HTR-8/SVneo (cell line): Measurements from ENCODE around the gene FRRS1.
"Not testable (repeated sequence)": the region's sequence is repeated elsewhere in the genome, so short reads cannot be mapped to it uniquely, and the experiment has no call there.

Experiments used
- DNase-seq: peaks from one replicate; pipeline ENCODE4 v3.0.0; 2011; ENCODE audit warnings: low spot score, mixed read lengths; ENCODE audit not compliant: insufficient read length
- FAIRE-seq: peaks from 2 replicates; lab custom pipeline; 2011; peaks lifted over from hg19 to GRCh38; lab: Jason Lieb, UNC

The FRRS1 gene

GRCh38 chr1:99768524-99769245 lies 2.2 kb upstream of the FRRS1 start:
- FAIRE-seq: no peak

DNA sequence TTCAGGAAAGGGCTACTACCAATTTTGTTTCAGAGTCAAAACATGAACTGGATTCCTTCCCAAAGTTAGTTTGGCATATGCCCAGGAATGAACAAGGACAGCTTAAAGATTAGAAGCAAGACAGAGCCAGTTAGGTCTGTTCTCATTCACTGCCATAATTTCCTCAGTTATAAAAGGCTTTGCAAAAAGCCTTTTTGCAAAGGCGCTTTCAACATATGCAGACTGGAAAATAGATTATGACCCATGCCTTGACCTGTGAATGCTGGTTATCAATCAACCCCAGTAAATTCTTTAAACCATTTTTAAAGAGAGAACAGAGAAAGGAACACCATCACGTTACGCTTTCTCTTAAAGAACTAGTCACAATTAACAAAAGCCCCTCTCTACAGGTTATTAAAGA lies 1.7 kb upstream of the FRRS1 start:
- DNase-seq: no peak
- FAIRE-seq: no peak

More at GRCh38 chr1:99768524-99769245, 2.2 kb upstream of the FRRS1 start:
- no peak for DNase-seq

- DNase-seq (no peak), FAIRE-seq (no peak)
Observed at GRCh38 chr1:99764909-99765308, 1.5 kb downstream of the FRRS1 start.

- FAIRE-seq (no peak), DNase-seq (no peak)
Observed at GRCh38 chr1:99764439-99764838, 2.0 kb downstream of the FRRS1 start.

DNA sequence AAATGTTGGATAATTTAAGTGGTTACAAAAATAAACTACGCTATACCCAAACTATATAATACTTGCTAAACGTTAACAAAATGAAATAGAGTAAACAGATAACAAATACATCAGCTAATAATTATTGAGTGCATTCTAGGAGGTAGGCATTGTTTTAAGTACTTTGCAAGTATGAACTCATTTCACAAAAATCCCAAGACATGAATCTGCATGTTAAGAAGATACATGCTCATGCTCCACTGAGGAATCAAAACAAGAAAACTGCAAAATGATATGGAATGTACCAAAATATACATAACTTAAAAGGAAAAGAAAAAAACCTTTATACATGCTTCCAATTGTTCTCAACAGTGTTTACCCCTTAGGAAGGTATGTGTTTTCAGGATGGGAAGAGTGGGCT lies 2.5 kb downstream of the FRRS1 start:
- DNase-seq (no peak), FAIRE-seq (no peak)

GRCh38 chr1:99761774-99762173 lies 4.7 kb downstream of the FRRS1 start:
- FAIRE-seq (no peak), DNase-seq (no peak)

GRCh38 chr1:99759518-99760160 lies 6.8 kb downstream of the FRRS1 start:
- DNase-seq (no peak), FAIRE-seq (no peak)

GRCh38 chr1:99758686-99759517 lies 7.5 kb downstream of the FRRS1 start:
- not testable (repeated sequence) for FAIRE-seq, DNase-seq

GRCh38 chr1:99758073-99758511 lies 8.3 kb downstream of the FRRS1 start:
- no peak for DNase-seq
- no peak for FAIRE-seq

- FAIRE-seq: no peak
- DNase-seq: no peak
Observed at GRCh38 chr1:99756598-99756997, 9.8 kb downstream of the FRRS1 start.

GRCh38 chr1:99755664-99756063 lies 10.8 kb downstream of the FRRS1 start:
- no peak for DNase-seq

GRCh38 chr1:99754697-99755096 lies 11.7 kb downstream of the FRRS1 start:
- FAIRE-seq (no peak), DNase-seq (no peak)

More at GRCh38 chr1:99755664-99756063, 10.8 kb downstream of the FRRS1 start:
- no peak for FAIRE-seq

GRCh38 chr1:99754055-99754626 lies 12.3 kb downstream of the FRRS1 start:
- FAIRE-seq: no peak
- no peak for DNase-seq

DNA sequence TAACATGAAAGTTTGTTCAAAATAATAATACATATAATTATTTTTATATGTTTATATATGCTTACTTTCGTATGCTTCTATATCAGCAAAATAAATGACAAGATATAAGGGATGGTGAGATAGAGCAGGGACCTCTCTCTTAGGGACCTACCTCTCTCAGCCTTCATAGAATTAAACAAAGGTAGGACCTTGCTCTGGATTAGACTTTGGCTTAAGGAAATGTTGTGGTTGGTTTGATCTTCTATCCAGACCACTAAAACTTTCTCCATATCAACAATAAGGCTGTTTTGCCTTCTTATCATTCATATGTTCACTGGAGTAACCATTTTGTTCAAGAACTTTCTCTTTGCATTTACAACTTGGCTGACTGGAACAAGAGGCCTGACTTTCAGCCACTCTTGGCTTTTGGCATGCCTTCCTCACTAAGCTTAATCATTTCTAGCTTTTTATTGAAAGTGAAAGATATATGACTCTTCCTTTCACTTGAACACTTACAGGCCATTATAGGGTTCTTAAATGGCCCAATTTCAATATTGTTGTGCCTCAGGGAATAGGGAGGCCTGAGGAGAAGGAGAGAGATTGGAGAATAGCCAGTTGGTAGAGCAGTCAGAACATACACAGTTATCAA lies 14.4 kb downstream of the FRRS1 start:
- DNase-seq: no peak
- FAIRE-seq: no peak

DNA sequence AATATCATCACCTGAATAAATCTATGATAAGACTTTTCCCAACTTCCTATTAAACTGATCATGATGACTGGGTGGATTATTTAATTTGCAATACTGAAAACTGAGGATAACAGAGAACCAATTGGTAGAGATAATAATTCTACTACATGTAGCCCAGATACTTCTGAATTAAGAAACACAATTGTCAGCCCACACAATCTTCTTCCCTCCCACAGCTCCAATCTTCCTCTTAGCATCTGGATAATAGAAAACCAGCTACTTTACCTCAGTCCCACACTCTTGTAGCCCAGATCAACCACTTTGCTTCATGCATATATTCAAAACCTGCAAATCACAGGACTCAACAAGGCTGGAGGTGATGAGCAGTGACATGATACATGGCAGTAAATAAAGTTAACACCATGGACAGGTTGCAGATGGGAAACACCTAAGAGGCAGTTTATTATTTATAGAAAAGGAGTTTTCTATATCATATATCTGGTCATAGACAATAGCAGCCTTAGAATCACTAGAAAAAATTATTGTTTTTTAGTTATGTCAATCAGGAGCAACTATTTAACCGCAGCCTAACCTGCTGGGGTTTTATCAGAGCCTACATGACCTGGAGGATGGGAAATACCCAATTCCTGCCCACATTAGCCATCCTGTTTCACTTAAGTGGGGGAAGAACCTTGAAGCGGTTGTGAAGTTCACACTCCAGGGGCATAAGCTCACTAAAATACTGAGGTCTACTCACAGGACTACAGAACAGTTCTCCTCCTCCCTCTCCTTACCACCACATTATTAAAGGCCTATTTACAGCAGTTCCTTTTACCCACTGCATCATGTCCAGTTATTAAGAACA lies 16.7 kb downstream of the FRRS1 start:
- DNase-seq (no peak), FAIRE-seq (no peak)

DNA sequence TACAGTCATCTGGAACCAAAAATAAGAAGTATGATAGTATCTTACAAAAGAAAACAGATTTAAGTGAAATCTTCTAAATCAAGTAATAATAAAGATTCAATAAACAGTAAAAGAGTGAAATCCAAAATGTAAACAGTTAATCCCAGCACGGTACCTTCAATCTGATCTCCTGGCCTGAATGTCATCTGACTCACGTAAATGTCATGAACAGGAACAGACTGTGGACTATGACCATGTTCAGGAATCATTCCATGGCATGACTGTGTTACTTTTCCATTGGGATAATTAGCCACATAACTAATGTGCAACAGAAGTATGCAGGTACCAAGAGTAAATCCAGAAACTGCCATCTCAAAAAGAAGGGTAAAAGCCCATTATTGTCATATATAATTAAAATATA lies 18.0 kb downstream of the FRRS1 start:
- DNase-seq (no peak), FAIRE-seq (no peak)

GRCh38 chr1:99745684-99746083 lies 20.8 kb downstream of the FRRS1 start:
- FAIRE-seq (no peak), DNase-seq (no peak)

DNA sequence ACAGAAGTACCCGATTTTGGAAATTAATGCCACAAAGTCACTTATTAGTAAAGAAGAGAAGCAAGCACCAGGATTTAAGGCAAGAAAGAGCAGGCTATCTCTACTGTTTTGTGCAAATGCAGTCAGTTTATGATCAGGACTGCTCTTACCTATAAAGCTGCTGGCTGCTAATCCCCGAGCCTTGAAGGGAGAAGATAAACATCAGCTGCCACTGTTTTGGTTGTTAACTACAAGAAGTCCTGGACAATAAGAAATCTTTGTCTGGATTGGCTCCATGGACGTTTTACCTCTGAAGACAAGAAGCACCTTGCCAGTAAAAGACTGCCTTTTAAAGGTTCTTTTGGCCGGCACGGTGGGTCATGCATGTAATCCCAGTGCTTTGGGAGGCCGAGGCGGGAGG lies 21.4 kb downstream of the FRRS1 start:
- DNase-seq (no peak), FAIRE-seq (no peak)

GRCh38 chr1:99740141-99740540 lies 26.3 kb downstream of the FRRS1 start:
- FAIRE-seq (no peak), DNase-seq (no peak)
